Smooth muscle cell (in vitro differentiated cells): ENCODE data around the gene TCN1. TPM values are rescaled to one million over a fixed set of nuclear protein-coding genes. Genes with fewer than 3 reads are reported as not detected.

Source experiments
- DNase-seq: peaks from one replicate; lab custom pipeline; 2025; ENCODE audit not compliant: unreplicated experiment; lab: John Stamatoyannopoulos, UW
- H2AFZ ChIP-seq: fragments of 200-600 bp; sonication (generic); 2 replicates; pipeline ENCODE4 v1.6.0; 2016; ENCODE audit warnings: antibody characterized with exemption, low read depth, mild to moderate bottlenecking
- H3F3A ChIP-seq: fragments of 200-600 bp; sonication (generic); 2 replicates; pipeline ENCODE4 v1.6.0; 2017; ENCODE audit warnings: antibody characterized with exemption, low read depth
- H3K27ac ChIP-seq: fragments of 200-600 bp; sonication (generic); 2 replicates; pipeline ENCODE4 v1.5.1; 2016; ENCODE audit warnings: low read depth, mild to moderate bottlenecking
- H3K27me3 ChIP-seq: fragments of 200-600 bp; sonication (generic); 2 replicates; pipeline ENCODE4 v1.6.1; 2016; ENCODE audit warnings: low read depth, mild to moderate bottlenecking
- H3K36me3 ChIP-seq: fragments of 200-600 bp; sonication (generic); 2 replicates; pipeline ENCODE4 v1.5.1; 2016; ENCODE audit warnings: low read depth
- H3K4me1 ChIP-seq: fragments of 200-600 bp; sonication (generic); 2 replicates; pipeline ENCODE4 v1.5.1; 2016; ENCODE audit warnings: low read depth
- H3K4me2 ChIP-seq: fragments of 200-600 bp; sonication (generic); 2 replicates; pipeline ENCODE4 v1.6.0; 2016; ENCODE audit warnings: mild to moderate bottlenecking
- H3K4me3 ChIP-seq: fragments of 200-600 bp; sonication (generic); 2 replicates; pipeline ENCODE4 v1.5.1; 2016; ENCODE audit warnings: mild to moderate bottlenecking
- H3K79me2 ChIP-seq: fragments of 200-600 bp; sonication (generic); 2 replicates; pipeline ENCODE4 v1.6.0; 2016; ENCODE audit warnings: low read depth, mild to moderate bottlenecking
- H3K9ac ChIP-seq: fragments of 200-600 bp; sonication (generic); 2 replicates; pipeline ENCODE4 v1.6.0; 2016; ENCODE audit warnings: low read depth
- H3K9me3 ChIP-seq: fragments of 200-600 bp; sonication (generic); replicated peaks from 2 replicates; pipeline ENCODE4 v1.5.1; 2016; ENCODE audit warnings: low read depth
- H4K20me1 ChIP-seq: fragments of 200-600 bp; sonication (generic); 2 replicates; pipeline ENCODE4 v1.6.0; 2016; ENCODE audit warnings: low read depth
- CTCF ChIP-seq: fragments of 200-600 bp; sonication (generic); IDR thresholded peaks from 2 replicates; pipeline ENCODE4 v1.5.1; 2017; ENCODE audit warnings: borderline replicate concordance, mild to moderate bottlenecking, antibody characterized with exemption; ENCODE audit not compliant: insufficient read depth, poor library complexity, severe bottlenecking
- WGBS: methylation state at CpG from one replicate; pipeline ENCODE4 v1.1.7; 2016; ENCODE audit warnings: low lambda C conversion rate; 5-methylcytosine and 5-hydroxymethylcytosine counted together
- polyA plus RNA-seq: library from polyadenylated mRNA; unstranded; fragments of >200 nt; fragmentation: Nextera tagmentation; extraction: Ambion mirVana; gene quantifications from 2 replicates; pipeline ENCODE4 v1.2.1, GENCODE V29; 2016
- total RNA-seq: library from RNA; depleted of rRNA; stranded (reverse); fragments of >200 nt; gene quantifications from 2 replicates; pipeline ENCODE4 v1.2.3, GENCODE V29; 2014

TCN1 gene
- total and polyA plus RNA-seq, 2 experiments from 2014 or later = 11.1 TPM; not detected in 1

- H3K4me3 ChIP-seq = no peak overlapping the region
- no peaks in the 10 kb centered on the region for H3K4me1 ChIP-seq
- H2AFZ ChIP-seq = no peak overlapping the region
- TF ChIP-seq CTCF = no peak
- H3K27me3 ChIP-seq = no peaks in the 10 kb centered on the region
- DNase-seq = no peak
- no peak overlapping the region for H3K27ac ChIP-seq
- H3K9ac ChIP-seq = no peak overlapping the region
- H3F3A ChIP-seq = no peaks in the 10 kb centered on the region
- H3K9me3 ChIP-seq = no peaks in the 10 kb centered on the region
- H3K79me2 ChIP-seq = no peaks in the 10 kb centered on the region
- 73% methylated on average over 11 of the region's 11 CpGs for WGBS
- H3K4me2 ChIP-seq = no peak overlapping the region
- no peaks in the 10 kb centered on the region for H4K20me1 ChIP-seq
- no peaks in the 10 kb centered on the region for H3K36me3 ChIP-seq
Measured at GRCh38 chr11:59899532-59899931, 33.2 kb upstream of the TCN1 start.

- WGBS = 88% methylated on average over 7 of the region's 7 CpGs
Measured at GRCh38 chr11:59898650-59899049, 32.4 kb upstream of the TCN1 start.

GRCh38 chr11:59898046-59898445 lies 31.8 kb upstream of the TCN1 start:
- WGBS = over 99% methylated on average over 31 of the region's 31 CpGs
- H3K9me3 ChIP-seq = no peaks in the 10 kb centered on the region
- H2AFZ ChIP-seq = no peak overlapping the region
- no peaks in the 10 kb centered on the region for H3K27me3 ChIP-seq
- no peak overlapping the region for H3K27ac ChIP-seq
- H3K9ac ChIP-seq = no peak overlapping the region
- no peaks in the 10 kb centered on the region for H3F3A ChIP-seq
- H3K4me1 ChIP-seq = no peaks in the 10 kb centered on the region
- no peak for TF ChIP-seq CTCF
- no peak overlapping the region for H3K4me2 ChIP-seq
- no peaks in the 10 kb centered on the region for H3K36me3 ChIP-seq
- no peaks in the 10 kb centered on the region for H4K20me1 ChIP-seq
- H3K4me3 ChIP-seq = no peak overlapping the region
- no peaks in the 10 kb centered on the region for H3K79me2 ChIP-seq
- DNase-seq = no peak

More at GRCh38 chr11:59898650-59899049, 32.4 kb upstream of the TCN1 start:
- no peak overlapping the region for H3K4me2 ChIP-seq
- no peaks in the 10 kb centered on the region for H4K20me1 ChIP-seq
- no peak overlapping the region for H3K4me3 ChIP-seq
- no peak for TF ChIP-seq CTCF
- H3F3A ChIP-seq = no peaks in the 10 kb centered on the region
- H3K79me2 ChIP-seq = no peaks in the 10 kb centered on the region
- H3K27me3 ChIP-seq = no peaks in the 10 kb centered on the region
- no peak for DNase-seq
- no peak overlapping the region for H3K27ac ChIP-seq
- H2AFZ ChIP-seq = no peak overlapping the region
- no peaks in the 10 kb centered on the region for H3K4me1 ChIP-seq
- no peaks in the 10 kb centered on the region for H3K36me3 ChIP-seq
- H3K9ac ChIP-seq = no peak overlapping the region
- no peaks in the 10 kb centered on the region for H3K9me3 ChIP-seq

- Histone ChIP-seq H3K9me3 (no peaks in the 10 kb centered on the region), H3K4me3 (no peak overlapping the region), H3K79me2 (no peaks in the 10 kb centered on the region), H3K27ac (no peak overlapping the region), H3K36me3 (no peaks in the 10 kb centered on the region), H3K27me3 (no peaks in the 10 kb centered on the region), H4K20me1 (no peaks in the 10 kb centered on the region), H3K4me1 (peaks cover 4% of the 10 kb centered on the region), H2AFZ (no peak overlapping the region), H3K9ac (no peak overlapping the region), H3F3A (no peaks in the 10 kb centered on the region), H3K4me2 (no peak overlapping the region)
- WGBS = 74% methylated on average over 1 of the region's 1 CpG
- TF ChIP-seq CTCF = no peak
- no peak for DNase-seq
Measured at GRCh38 chr11:59894616-59895015, 28.3 kb upstream of the TCN1 start.
